ENCODE results near the gene VAMP1.

The VAMP1 gene

DNA sequence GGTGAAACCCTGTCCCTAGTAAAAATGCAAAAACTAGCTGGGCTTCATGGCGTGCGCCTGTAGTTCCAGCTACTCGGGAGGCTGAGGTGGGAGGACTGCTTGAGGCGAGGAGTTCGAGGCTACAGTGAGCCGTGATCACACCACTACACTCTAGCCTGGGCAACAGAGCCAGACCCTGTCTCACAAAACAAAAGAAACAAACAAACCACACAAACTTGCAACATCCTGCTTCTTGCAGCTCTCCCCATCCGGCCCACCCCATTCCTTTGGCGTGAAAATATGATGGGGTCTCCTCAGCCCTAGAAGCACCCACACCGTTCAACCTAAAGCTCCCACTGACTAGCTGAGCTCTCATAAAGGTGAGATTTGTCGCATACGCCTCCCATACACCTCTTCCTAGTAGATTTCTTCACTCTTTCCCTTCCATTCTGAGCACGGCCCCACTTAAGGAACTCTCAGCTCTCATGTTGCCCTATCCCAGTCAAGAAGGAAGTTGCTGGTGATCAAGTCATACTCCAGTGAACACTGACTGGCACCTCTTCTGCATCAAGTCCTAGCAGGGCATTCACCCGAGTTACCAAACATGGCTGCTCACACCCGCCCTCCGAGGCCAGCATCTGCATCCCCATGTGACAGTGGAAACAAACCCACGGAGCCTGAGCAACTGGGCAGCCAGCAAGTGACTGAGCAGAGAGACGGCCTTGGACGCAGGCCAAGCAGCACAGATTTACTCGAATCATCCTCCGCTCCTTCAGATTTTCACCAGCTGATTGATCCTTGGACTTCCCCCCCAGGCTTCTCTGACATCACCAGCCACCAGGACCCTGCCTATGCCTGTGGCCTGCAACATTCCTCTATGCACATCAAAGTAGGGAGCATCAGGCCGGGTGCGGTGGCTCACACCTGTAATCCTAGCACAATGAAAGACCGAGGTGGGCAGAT lies 44.6 kb downstream of the VAMP1 start:
- DNase-seq (ENCODE audit: low read depth in 2 of 2) = no peak

DNA sequence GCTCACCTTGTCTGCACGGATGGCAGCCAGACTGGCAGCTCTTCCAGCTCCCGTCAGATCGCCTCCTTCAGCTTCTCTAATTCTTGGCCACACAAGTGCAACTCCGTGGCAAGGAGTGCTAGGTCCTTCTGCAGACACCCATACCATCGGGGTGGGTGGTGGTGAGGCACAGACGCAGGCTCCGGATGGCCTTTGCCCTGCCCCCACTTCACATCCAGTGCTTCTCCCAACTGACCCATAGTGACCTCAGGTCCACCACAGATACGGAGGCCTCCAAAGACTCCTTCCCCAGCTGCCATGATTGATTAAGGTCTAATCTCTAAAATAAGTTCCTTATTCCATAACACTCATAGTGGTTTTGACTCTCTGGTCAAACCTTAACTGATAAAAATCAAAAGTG lies 45.6 kb downstream of the VAMP1 start:
- no peak for DNase-seq (ENCODE audit: low read depth in 2 of 2)

DNA sequence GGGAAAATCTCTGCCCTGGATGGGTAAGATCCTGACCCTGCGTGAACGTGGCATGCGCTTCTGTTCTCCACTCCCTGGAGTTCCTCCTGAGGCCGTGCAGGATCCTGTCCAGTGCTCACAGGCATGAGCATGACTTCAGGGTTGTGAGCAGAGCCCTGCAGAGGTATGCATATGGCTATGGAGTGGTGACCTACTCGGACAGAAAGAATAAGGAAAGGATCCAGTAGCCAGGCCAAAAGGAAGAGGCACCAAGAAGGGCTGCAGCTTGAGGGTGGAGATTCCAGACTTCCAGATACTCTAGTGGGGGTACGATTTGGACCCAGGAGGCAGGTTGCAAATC lies 46.5 kb downstream of the VAMP1 start:
- DNase-seq (ENCODE audit: low read depth in 2 of 2) = no peak

DNA sequence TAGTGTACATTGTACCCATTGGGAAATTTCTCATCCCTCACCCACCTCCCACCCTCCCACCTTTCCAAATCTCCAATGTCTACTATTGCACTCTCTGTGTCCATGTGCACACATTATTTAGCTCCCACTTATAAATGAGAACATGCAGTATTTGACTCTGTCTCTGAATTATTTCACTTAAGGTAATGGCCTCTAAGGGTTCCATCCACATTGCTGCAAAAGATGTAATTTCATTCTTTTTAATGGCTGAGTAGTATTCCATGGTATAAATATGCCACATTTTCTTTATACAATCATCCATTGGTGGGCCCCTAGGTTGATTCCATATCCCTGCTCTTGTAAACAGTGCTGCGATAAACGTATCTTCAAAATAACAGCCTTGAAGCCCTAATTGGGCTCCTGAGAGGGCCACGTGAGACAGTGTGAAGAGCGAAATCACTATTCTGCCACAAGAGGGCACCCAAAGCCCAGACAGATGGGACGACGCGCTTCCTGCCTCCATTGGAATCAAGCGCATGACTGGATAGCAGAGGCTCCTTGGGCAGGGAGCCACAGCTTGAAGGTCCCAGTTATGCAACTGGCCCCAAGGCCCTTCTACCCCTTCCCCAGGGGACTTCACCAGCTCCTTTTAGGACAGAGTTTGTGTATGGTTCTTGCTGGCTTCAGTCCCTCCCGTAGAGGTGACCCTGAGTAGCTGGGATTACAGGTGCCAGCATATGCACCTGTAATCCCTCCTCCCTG lies 47.0 kb downstream of the VAMP1 start:
- DNase-seq (ENCODE audit: low read depth in 2 of 2) = peak; percentile 46 to 54

DNA sequence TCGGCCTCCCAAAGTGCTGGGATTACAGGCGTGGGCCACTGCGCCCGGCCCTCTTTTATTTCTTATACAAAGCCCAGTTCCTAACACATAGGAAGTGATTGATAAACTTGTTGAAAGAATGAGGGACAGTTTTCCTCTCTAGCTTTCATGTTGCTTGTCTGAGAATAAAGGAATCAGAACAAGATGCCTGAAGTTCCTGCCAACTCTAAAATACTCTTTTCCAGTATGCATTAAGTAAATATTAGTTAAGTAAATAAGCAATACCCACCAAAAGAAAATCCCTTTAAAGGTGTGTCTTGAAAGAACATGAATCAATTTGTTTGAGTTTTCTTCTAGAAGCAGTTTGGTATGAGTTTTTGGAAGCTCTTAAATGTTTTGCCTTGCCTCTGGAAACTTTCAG lies 50.1 kb downstream of the VAMP1 start:
- DNase-seq (ENCODE audit: low read depth in 2 of 2) = no peak

DNA sequence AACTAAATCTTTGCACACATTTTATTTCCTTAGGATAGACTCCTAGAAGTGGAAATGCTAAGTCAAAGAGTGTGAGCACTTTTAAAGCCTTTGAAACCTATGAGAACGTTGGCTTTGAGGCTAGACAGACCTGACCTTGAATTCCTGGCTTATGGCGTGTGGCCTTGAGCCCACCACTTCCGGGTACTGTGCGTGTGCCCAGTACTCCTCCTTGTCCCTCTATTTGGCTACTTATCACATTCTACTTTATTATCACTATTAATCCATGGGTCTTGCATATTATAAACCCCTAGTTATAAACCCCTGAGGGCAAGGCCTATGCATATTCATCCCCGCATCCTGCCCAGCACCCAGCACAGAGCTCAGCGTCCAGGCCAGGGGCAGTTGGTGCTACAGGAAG lies 51.7 kb downstream of the VAMP1 start:
- no peak for DNase-seq (ENCODE audit: low read depth in 2 of 2)

DNA sequence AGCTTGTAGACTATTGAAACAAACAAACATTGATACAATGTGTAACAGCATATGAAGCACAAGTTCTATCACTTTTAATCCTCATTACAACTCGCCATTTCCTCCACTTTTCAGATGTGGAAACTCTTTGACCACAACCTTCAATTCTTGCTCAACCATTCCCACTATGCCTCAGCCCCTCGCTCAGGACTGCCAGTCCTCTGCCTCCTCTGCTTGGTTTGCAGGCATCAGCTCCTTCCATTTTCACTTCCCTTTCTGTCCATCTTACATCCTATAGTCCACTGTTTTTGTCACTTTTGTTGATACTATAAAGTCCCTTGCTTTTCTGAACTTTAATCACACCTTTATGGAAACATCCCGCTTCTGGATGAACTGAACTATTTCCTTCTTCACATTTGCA lies 53.9 kb downstream of the VAMP1 start:
- no peak for DNase-seq (ENCODE audit: low read depth in 2 of 2)
